HepG2 (cell line): Measurements from ENCODE around the gene NUTF2. TPM values are rescaled to one million over a fixed set of nuclear protein-coding genes. Genes with fewer than 3 reads are reported as not detected.

Source experiments
- ATAD3A ChIP-seq: sonication (generic); formaldehyde crosslinking; IDR thresholded peaks from 2 replicates; pipeline ENCODE4 v1.4.0; 2020; ENCODE audit warnings: missing genetic modification reagents
- ATRX ChIP-seq: sonication (generic); formaldehyde crosslinking; IDR thresholded peaks from 2 replicates; pipeline ENCODE4 v1.4.0; 2020; ENCODE audit warnings: missing genetic modification reagents, borderline replicate concordance
- GPN1 ChIP-seq: sonication (generic); formaldehyde crosslinking; IDR thresholded peaks from 2 replicates; pipeline ENCODE4 v1.5.1; 2020; ENCODE audit warnings: missing genetic modification reagents, borderline replicate concordance
- IKZF4 ChIP-seq: sonication (generic); formaldehyde crosslinking; IDR thresholded peaks from 2 replicates; pipeline ENCODE4 v1.5.1; 2020; ENCODE audit warnings: borderline replicate concordance, mild to moderate bottlenecking, low read depth, missing genetic modification reagents; ENCODE audit errors: not compliant biosample characterization
- MXD4 ChIP-seq: IDR thresholded peaks from 2 replicates; pipeline ENCODE4 v1.6.1; 2016; ENCODE audit warnings: mild to moderate bottlenecking, missing biosample characterization, missing genetic modification reagents
- PRDM4 ChIP-seq: sonication (generic); formaldehyde crosslinking; IDR thresholded peaks from 2 replicates; pipeline ENCODE4 v1.9.0; 2021; ENCODE audit warnings: missing genetic modification reagents, borderline replicate concordance
- SAP130 ChIP-seq: IDR thresholded peaks from 2 replicates; pipeline ENCODE4 v1.6.1; 2016; ENCODE audit warnings: low read depth
- SRY ChIP-seq: sonication (generic); formaldehyde crosslinking; IDR thresholded peaks from 2 replicates; pipeline ENCODE4 v1.8.0; 2022; ENCODE audit warnings: mild to moderate bottlenecking, missing genetic modification reagents
- ZBTB10 ChIP-seq: sonication (generic); formaldehyde crosslinking; IDR thresholded peaks from 2 replicates; pipeline ENCODE4 v1.4.0; 2020; ENCODE audit warnings: missing genetic modification reagents, borderline replicate concordance
- ZFP36L1 ChIP-seq: sonication (generic); formaldehyde crosslinking; IDR thresholded peaks from 2 replicates; pipeline ENCODE4 v1.8.0; 2022; ENCODE audit warnings: mild to moderate bottlenecking, missing genetic modification reagents, moderate library complexity
- ZNF510 ChIP-seq: sonication (generic); formaldehyde crosslinking; IDR thresholded peaks from 2 replicates; pipeline ENCODE4 v1.4.0; 2020; ENCODE audit warnings: low read depth, mild to moderate bottlenecking, missing genetic modification reagents
- ZSCAN22 ChIP-seq: sonication (generic); formaldehyde crosslinking; IDR thresholded peaks from 2 replicates; pipeline ENCODE4 v1.4.0; 2020; ENCODE audit warnings: mild to moderate bottlenecking, missing genetic modification reagents
- polyA plus RNA-seq, 8 experiments: library from polyadenylated mRNA; depleted of rRNA in 3 of 8; stranded (reverse) in 7 of 8; unstranded in 1 of 8; fragments of >200 nt; fragmentation: Illumina TruSeq in 4 of 8; extraction: Trizol in 4 of 8; gene quantifications; 2 replicates each; pipeline versions ENCODE4 v1.2.1 to v1.2.3, GENCODE V29; 2011 to 2016; ENCODE audit warnings: low read depth in 4 of 8, missing spikeins in 1 of 8, mixed read lengths in 1 of 8; ENCODE audit not compliant: insufficient read depth in 1 of 8
- total RNA-seq, 5 experiments: library from RNA; depleted of rRNA; stranded (reverse); fragments of >200 nt; fragmentation: Illumina TruSeq; extraction: Trizol; gene quantifications; 2 replicates each; pipeline ENCODE4 v1.2.3, GENCODE V29; 2016; ENCODE audit warnings: low read depth in 1 of 5

NUTF2 gene
- total and polyA plus RNA-seq, 2 of the 13 experiments (the other 11 are each of a cell fraction or from before 2014, with no cell fraction given): 168 to 214 TPM

- 0 out of 2 replicates have a peak, but pooled peaks have one; percentile 26 for TF ChIP-seq ZBTB10 (CRISPR knock-in tag)
- TF ChIP-seq SAP130 (CRISPR knock-in tag): peak; percentile 53; the same call in 1 of the 2 replicates
- TF ChIP-seq ATRX (CRISPR knock-in tag): 0 out of 2 replicates have a peak, but pooled peaks have one; percentile 42
- no peak for TF ChIP-seq MXD4 (CRISPR knock-in tag)
- peak; percentile 24; the same call in 1 of the 2 replicates for TF ChIP-seq ATAD3A (CRISPR knock-in tag)
- TF ChIP-seq ZFP36L1: no peak; the same call in 1 of the 2 replicates
- TF ChIP-seq ZNF510: no peak
- no peak; the same call in none of the 2 replicates for TF ChIP-seq SRY
- no peak for TF ChIP-seq GPN1 (CRISPR knock-in tag)
- peak; percentile 29 for TF ChIP-seq IKZF4 (CRISPR knock-in tag)
- no peak for TF ChIP-seq PRDM4
- TF ChIP-seq ZSCAN22 (CRISPR knock-in tag): no peak
Measured at GRCh38 chr16:67847064-67847861, 530 bp downstream of the NUTF2 start, which contains the start of gene CENPT (continued).
